Neural crest cell (in vitro differentiated cells): Measurements from ENCODE around the gene PRKCZ. TPM values are rescaled to one million over a fixed set of nuclear protein-coding genes. Genes with fewer than 3 reads are reported as not detected.

ENCODE experiments used
- DNase-seq: peaks from one replicate; pipeline ENCODE4 v3.0.0; 2021; ENCODE audit warnings: low read depth, mixed read lengths, low spot score
- H3K27ac Mint-ChIP-seq: one replicate; pipeline ENCODE4 v1.8.0; 2021; ENCODE audit warnings: mild to moderate bottlenecking, mixed read lengths; ENCODE audit not compliant: unreplicated experiment
- H3K27me3 Mint-ChIP-seq: 2 replicates; pipeline ENCODE4 v1.8.0; 2021; ENCODE audit warnings: low read depth, mild to moderate bottlenecking, mixed read lengths
- H3K36me3 Mint-ChIP-seq: 2 replicates; pipeline ENCODE4 v1.8.0; 2021; ENCODE audit warnings: low read depth, mild to moderate bottlenecking, mixed read lengths
- H3K4me1 Mint-ChIP-seq: 2 replicates; pipeline ENCODE4 v1.8.0; 2021; ENCODE audit warnings: mixed read lengths
- H3K4me3 Mint-ChIP-seq: one replicate; pipeline ENCODE4 v1.8.0; 2021; ENCODE audit warnings: mild to moderate bottlenecking, mixed read lengths
- H3K9me3 Mint-ChIP-seq: 2 replicates; pipeline ENCODE4 v1.8.0; 2021; ENCODE audit warnings: mixed read lengths
- total RNA-seq: library from RNA; stranded (reverse); gene quantifications from 2 replicates; pipeline ENCODE4 v1.2.1, GENCODE V29; 2021
- TF ChIP-seq, protein P1 (sequence below): fragments of 200-600 bp; sonication (generic); conservative IDR thresholded peaks from 2 replicates; pipeline ENCODE4 v1.5.0; 2021; ENCODE audit warnings: antibody characterized with exemption, mild to moderate bottlenecking

Gene PRKCZ
- total RNA-seq, 1 donor from 2014 or later: 8.6 TPM

DNA sequence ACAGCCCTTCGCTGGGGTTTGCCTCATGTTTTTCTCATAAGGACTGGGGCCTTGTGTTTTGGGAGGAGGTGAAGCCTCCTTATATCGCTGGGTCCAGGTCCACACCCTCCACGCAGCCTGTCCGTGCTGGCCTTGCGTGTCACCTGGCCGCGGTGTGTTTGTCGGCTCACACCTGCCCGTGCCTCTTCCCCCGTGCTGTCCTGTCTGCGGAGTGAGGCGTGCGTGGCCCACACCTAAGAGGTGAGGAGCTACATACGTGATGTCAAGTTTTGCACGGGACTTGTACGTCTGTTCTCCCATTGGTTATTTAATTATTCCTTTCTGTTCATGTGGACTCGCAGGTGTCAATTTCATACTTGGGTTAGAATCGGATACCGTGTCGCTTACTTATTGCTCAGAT is 30.7 kb downstream of the PRKCZ start:
- H3K4me3 Mint-ChIP-seq: no peak overlapping the region
- H3K36me3 Mint-ChIP-seq: peaks cover 15% of the 10 kb centered on the region
- peaks cover 11% of the 10 kb centered on the region for H3K9me3 Mint-ChIP-seq
- DNase-seq: no peak
- H3K27ac Mint-ChIP-seq: no peak overlapping the region
- no peaks in the 10 kb centered on the region for H3K4me1 Mint-ChIP-seq
- H3K27me3 Mint-ChIP-seq: no peaks in the 10 kb centered on the region
- TF ChIP-seq, protein P1, sequence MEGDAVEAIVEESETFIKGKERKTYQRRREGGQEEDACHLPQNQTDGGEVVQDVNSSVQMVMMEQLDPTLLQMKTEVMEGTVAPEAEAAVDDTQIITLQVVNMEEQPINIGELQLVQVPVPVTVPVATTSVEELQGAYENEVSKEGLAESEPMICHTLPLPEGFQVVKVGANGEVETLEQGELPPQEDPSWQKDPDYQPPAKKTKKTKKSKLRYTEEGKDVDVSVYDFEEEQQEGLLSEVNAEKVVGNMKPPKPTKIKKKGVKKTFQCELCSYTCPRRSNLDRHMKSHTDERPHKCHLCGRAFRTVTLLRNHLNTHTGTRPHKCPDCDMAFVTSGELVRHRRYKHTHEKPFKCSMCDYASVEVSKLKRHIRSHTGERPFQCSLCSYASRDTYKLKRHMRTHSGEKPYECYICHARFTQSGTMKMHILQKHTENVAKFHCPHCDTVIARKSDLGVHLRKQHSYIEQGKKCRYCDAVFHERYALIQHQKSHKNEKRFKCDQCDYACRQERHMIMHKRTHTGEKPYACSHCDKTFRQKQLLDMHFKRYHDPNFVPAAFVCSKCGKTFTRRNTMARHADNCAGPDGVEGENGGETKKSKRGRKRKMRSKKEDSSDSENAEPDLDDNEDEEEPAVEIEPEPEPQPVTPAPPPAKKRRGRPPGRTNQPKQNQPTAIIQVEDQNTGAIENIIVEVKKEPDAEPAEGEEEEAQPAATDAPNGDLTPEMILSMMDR: no peak

DNA sequence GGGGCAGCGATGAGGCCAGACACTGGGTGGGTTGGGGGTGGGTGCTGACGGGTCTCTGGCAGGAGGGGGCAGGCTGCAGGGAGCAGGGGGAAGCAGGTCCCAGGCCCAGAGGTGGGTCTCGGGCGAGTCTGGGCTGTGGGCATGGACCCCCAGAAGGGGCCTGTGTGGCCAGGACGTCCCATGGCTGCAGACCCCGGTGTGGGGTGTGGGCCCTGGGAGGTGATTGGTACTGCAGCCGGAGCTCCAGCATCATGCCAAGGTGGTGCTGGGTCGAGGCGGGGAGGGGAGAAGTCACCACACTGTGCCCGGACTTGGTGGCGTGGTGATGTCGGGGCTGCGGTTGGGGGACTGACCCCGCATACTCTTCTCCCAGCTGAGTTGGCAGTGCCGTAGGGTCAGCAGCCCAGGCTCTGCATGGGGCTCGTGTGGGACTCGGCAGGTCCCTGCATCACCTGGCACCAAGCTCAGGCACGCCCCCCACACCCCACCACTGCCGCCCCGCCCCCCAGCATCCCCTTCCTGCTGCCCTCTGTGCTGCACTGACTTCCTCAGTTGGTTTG is 31.2 kb downstream of the PRKCZ start:
- Mint-ChIP-seq H3K4me1 (no peaks in the 10 kb centered on the region), H3K4me3 (no peak overlapping the region), H3K9me3 (peaks cover 11% of the 10 kb centered on the region), H3K36me3 (peaks cover 15% of the 10 kb centered on the region), H3K27ac (no peak overlapping the region), H3K27me3 (no peaks in the 10 kb centered on the region)
- TF ChIP-seq, protein P1: no peak
- no peak for DNase-seq

DNA sequence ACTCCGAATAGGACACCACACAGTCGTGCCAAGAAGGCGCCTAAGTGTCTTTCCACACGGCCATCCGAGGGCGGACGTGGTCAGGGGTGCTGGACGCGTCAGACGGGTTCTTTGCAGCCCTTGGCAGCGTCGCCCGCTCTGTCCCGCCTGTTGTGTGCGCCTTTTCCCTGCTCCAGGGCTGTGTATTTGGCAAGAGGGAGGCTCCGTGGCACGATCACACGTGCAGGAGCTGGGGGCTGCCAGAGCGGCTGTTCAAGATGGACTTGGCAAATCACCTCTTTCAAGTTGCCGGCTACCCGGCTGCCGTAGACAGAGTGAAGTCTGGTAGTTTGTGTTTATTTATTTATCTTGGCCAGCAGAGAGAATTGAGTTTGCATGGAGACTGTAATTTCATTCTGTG is 31.9 kb downstream of the PRKCZ start:
- Mint-ChIP-seq H3K4me1 (no peaks in the 10 kb centered on the region), H3K36me3 (peaks cover 15% of the 10 kb centered on the region), H3K27ac (no peak overlapping the region), H3K4me3 (no peak overlapping the region), H3K27me3 (no peaks in the 10 kb centered on the region), H3K9me3 (peaks cover 11% of the 10 kb centered on the region)
- DNase-seq: no peak
- TF ChIP-seq, protein P1: no peak

GRCh38 chr1:2083666-2084065 is 33.5 kb downstream of the PRKCZ start:
- TF ChIP-seq, protein P1: no peak
- no peak for DNase-seq
- Mint-ChIP-seq H3K4me3 (no peak overlapping the region), H3K36me3 (peaks cover under 1% of the 10 kb centered on the region), H3K4me1 (peaks cover 9% of the 10 kb centered on the region), H3K27ac (no peak overlapping the region), H3K9me3 (peaks cover under 1% of the 10 kb centered on the region), H3K27me3 (no peaks in the 10 kb centered on the region)

GRCh38 chr1:2084306-2084705 is 34.1 kb downstream of the PRKCZ start:
- H3K27me3 Mint-ChIP-seq: no peaks in the 10 kb centered on the region
- no peak for DNase-seq
- H3K27ac Mint-ChIP-seq: no peak overlapping the region
- peaks cover 15% of the 10 kb centered on the region for H3K4me1 Mint-ChIP-seq
- no peaks in the 10 kb centered on the region for H3K9me3 Mint-ChIP-seq
- TF ChIP-seq, protein P1: no peak
- H3K36me3 Mint-ChIP-seq: no peaks in the 10 kb centered on the region
- H3K4me3 Mint-ChIP-seq: no peak overlapping the region
